DOHH2 (cell line): Measurements from ENCODE around the gene DGKB.

ENCODE experiments used
- H3F3A ChIP-seq: fragments of 200-600 bp; sonication (generic), shearing (Covaris generic); 2 replicates; pipeline ENCODE4 v1.6.0; 2016; ENCODE audit warnings: antibody characterized with exemption, mild to moderate bottlenecking; ENCODE audit not compliant: control insufficient read depth, insufficient read depth
- H3K27ac ChIP-seq: fragments of 200-600 bp; sonication (generic); 2 replicates; pipeline ENCODE4 v1.5.1; 2014; ENCODE audit warnings: low read depth, mild to moderate bottlenecking, low read length, moderate library complexity
- H3K27me3 ChIP-seq: fragments of 200-600 bp; sonication (generic); 2 replicates; pipeline ENCODE4 v1.6.1; 2014; ENCODE audit warnings: mild to moderate bottlenecking, low read length, mixed read lengths; ENCODE audit not compliant: control insufficient read depth
- H3K36me3 ChIP-seq: fragments of 200-600 bp; sonication (generic); 2 replicates; pipeline ENCODE4 v1.6.1; 2014; ENCODE audit warnings: mild to moderate bottlenecking, low read length, moderate library complexity, mixed read lengths; ENCODE audit not compliant: control insufficient read depth
- H3K4me1 ChIP-seq: fragments of 200-600 bp; sonication (generic); 2 replicates; pipeline ENCODE4 v1.6.1; 2014; ENCODE audit warnings: mild to moderate bottlenecking, low read length, mixed read lengths; ENCODE audit not compliant: control insufficient read depth
- H3K4me2 ChIP-seq: fragments of 200-600 bp; sonication (generic); 2 replicates; pipeline ENCODE4 v1.6.0; 2014; ENCODE audit warnings: mild to moderate bottlenecking, low read length, moderate library complexity
- H3K4me3 ChIP-seq: fragments of 200-600 bp; sonication (generic); 2 replicates; pipeline ENCODE4 v1.5.1; 2014; ENCODE audit warnings: mild to moderate bottlenecking, low read length, mixed read lengths
- H3K79me2 ChIP-seq: fragments of 200-600 bp; sonication (generic); 2 replicates; pipeline ENCODE4 v1.6.1; 2014; ENCODE audit warnings: mild to moderate bottlenecking, low read length, mixed read lengths; ENCODE audit not compliant: control insufficient read depth
- H3K9me2 ChIP-seq: fragments of 200-600 bp; sonication (generic); replicated peaks from 2 replicates; pipeline ENCODE4 v1.6.1; 2014; ENCODE audit warnings: mild to moderate bottlenecking, low read length, mixed read lengths; ENCODE audit not compliant: control insufficient read depth
- H3K9me3 ChIP-seq: fragments of 200-600 bp; sonication (generic); 2 replicates; pipeline ENCODE4 v1.6.1; 2014; ENCODE audit warnings: antibody characterized with exemption, low read length, mixed read lengths; ENCODE audit not compliant: control insufficient read depth, insufficient read depth
- H4K20me1 ChIP-seq: fragments of 200-600 bp; sonication (generic); 2 replicates; pipeline ENCODE4 v1.6.0; 2014; ENCODE audit warnings: low read depth, mild to moderate bottlenecking, antibody characterized with exemption, low read length, moderate library complexity; ENCODE audit not compliant: control insufficient read depth, insufficient read depth
- EZH2phosphoT487 ChIP-seq: fragments of 200-600 bp; sonication (generic); IDR thresholded peaks from 2 replicates; pipeline ENCODE4 v1.6.1; 2017; ENCODE audit warnings: borderline replicate concordance, mild to moderate bottlenecking, antibody characterized with exemption, low read length, moderate library complexity, mixed read lengths
- TF ChIP-seq, protein P1 (sequence below): fragments of 200-600 bp; sonication (generic); IDR thresholded peaks from one replicate; pipeline ENCODE4 v1.5.1; 2014; ENCODE audit warnings: antibody characterized with exemption, mild to moderate bottlenecking, low read depth, low read length; ENCODE audit not compliant: poor library complexity, severe bottlenecking

Gene DGKB

GRCh38 chr7:14381936-14382335, 520.6 kb downstream of the DGKB start:
- no peak overlapping the region for H3K4me2 ChIP-seq
- H4K20me1 ChIP-seq = no peaks in the 10 kb centered on the region
- H3K27me3 ChIP-seq = no peaks in the 10 kb centered on the region
- H3K36me3 ChIP-seq = no peaks in the 10 kb centered on the region
- H3F3A ChIP-seq = no peaks in the 10 kb centered on the region
- H3K9me3 ChIP-seq = no peaks in the 10 kb centered on the region
- no peaks in the 10 kb centered on the region for H3K9me2 ChIP-seq
- no peaks in the 10 kb centered on the region for H3K4me1 ChIP-seq
- no peaks in the 10 kb centered on the region for H3K79me2 ChIP-seq
- no peak overlapping the region for H3K4me3 ChIP-seq
- no peak overlapping the region for H3K27ac ChIP-seq
- TF ChIP-seq, protein P1, sequence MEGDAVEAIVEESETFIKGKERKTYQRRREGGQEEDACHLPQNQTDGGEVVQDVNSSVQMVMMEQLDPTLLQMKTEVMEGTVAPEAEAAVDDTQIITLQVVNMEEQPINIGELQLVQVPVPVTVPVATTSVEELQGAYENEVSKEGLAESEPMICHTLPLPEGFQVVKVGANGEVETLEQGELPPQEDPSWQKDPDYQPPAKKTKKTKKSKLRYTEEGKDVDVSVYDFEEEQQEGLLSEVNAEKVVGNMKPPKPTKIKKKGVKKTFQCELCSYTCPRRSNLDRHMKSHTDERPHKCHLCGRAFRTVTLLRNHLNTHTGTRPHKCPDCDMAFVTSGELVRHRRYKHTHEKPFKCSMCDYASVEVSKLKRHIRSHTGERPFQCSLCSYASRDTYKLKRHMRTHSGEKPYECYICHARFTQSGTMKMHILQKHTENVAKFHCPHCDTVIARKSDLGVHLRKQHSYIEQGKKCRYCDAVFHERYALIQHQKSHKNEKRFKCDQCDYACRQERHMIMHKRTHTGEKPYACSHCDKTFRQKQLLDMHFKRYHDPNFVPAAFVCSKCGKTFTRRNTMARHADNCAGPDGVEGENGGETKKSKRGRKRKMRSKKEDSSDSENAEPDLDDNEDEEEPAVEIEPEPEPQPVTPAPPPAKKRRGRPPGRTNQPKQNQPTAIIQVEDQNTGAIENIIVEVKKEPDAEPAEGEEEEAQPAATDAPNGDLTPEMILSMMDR = no peak
- TF ChIP-seq EZH2phosphoT487 = no peak

DNA sequence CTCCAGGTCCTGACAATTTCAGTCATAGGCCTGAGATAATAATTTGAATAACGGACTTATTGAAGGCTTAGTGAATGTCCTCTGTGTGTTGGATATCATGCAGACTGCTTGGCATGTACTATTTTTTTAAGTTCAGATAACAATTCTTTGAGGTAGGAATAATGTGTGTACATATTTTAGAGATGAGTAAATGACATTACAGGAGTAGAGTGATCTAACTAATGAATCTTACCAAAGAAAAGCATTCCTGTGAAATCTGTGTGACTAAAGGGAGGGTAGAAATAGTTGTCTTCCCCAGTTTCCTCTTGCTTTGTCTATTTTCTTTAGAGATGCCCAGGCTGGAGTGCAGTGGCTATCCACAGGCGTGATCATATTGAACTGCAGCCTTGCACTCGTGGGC, 521.2 kb downstream of the DGKB start:
- no peaks in the 10 kb centered on the region for H3K9me2 ChIP-seq
- H3K79me2 ChIP-seq = no peaks in the 10 kb centered on the region
- TF ChIP-seq EZH2phosphoT487 = no peak
- TF ChIP-seq, protein P1 = no peak
- no peaks in the 10 kb centered on the region for H3K9me3 ChIP-seq
- no peak overlapping the region for H3K4me3 ChIP-seq
- H3K36me3 ChIP-seq = no peaks in the 10 kb centered on the region
- no peak overlapping the region for H3K27ac ChIP-seq
- H4K20me1 ChIP-seq = no peaks in the 10 kb centered on the region
- H3K4me1 ChIP-seq = no peaks in the 10 kb centered on the region
- H3F3A ChIP-seq = no peaks in the 10 kb centered on the region
- H3K27me3 ChIP-seq = no peaks in the 10 kb centered on the region
- no peak overlapping the region for H3K4me2 ChIP-seq

DNA sequence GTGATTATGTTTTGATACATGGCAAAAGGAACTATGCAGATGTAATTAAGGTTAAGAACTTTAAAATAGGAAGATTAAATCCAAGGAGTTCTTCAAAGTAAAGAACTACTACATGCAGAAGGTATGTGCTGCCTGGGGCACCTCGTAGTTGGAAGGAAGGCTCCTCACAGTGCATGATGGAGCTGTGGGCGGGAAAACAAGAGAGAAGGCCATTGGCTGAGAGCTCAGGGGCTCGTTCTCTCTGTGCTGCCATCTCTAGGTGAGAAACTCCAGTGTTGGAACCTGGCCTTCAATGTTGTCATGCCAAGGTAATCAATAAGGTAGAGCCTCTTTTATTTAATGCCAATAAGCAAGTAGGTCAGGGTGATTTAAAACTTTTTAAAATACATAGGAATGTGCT, 521.7 kb downstream of the DGKB start:
- Histone ChIP-seq H3K27ac (no peak overlapping the region), H3K79me2 (no peaks in the 10 kb centered on the region), H3K4me1 (no peaks in the 10 kb centered on the region), H4K20me1 (no peaks in the 10 kb centered on the region), H3K9me3 (no peaks in the 10 kb centered on the region), H3F3A (no peaks in the 10 kb centered on the region), H3K9me2 (no peaks in the 10 kb centered on the region), H3K36me3 (no peaks in the 10 kb centered on the region), H3K4me2 (no peak overlapping the region), H3K4me3 (no peak overlapping the region), H3K27me3 (no peaks in the 10 kb centered on the region)
- TF ChIP-seq, protein P1 = no peak

- Histone ChIP-seq H3K27ac (no peak overlapping the region), H3K36me3 (no peaks in the 10 kb centered on the region), H3K79me2 (no peaks in the 10 kb centered on the region), H3K9me3 (0 out of 2 replicates have a peak, but pooled peaks cover under 1% of the 10 kb centered on the region), H3K4me1 (no peaks in the 10 kb centered on the region), H4K20me1 (no peaks in the 10 kb centered on the region), H3K4me2 (no peak overlapping the region), H3K4me3 (no peak overlapping the region), H3K27me3 (no peaks in the 10 kb centered on the region), H3F3A (no peaks in the 10 kb centered on the region), H3K9me2 (no peaks in the 10 kb centered on the region)
- TF ChIP-seq, protein P1 = no peak
- TF ChIP-seq EZH2phosphoT487 = no peak
These were observed 524.8 kb downstream of the DGKB start for GRCh38 chr7:14377646-14378266.
